HL-60/S4 treated with phorbol 12-myristate 13-acetate at 8.2 ng/mL for 4 days and 3 days (cell line): Measurements from ENCODE around the gene NKD1.

ENCODE experiments used
- in situ Hi-C: fragments of 300-500 bp; cut with MboI; formaldehyde crosslinking; loops from 2 replicates; pipeline ENCODE4 v1.15.0; 2022; ENCODE audit warnings: low sequenced_read_pairs

NKD1 gene

GRCh38 chr16:50683689-50684374 lies 135.6 kb downstream of the NKD1 start:
- in situ Hi-C loops, result loop anchor here (5.0 kb wide), 1 partner anchor 53 kb away; no protein-coding TSS in a partner anchor

- in situ Hi-C loops, result loop anchor here (5.0 kb wide), 1 partner anchor 52 kb away; no protein-coding TSS in a partner anchor
Measured at GRCh38 chr16:50684823-50685461, 136.7 kb downstream of the NKD1 start.

- in situ Hi-C loops, result no loop called here
Measured at GRCh38 chr16:50685462-50686063, 137.4 kb downstream of the NKD1 start.

- in situ Hi-C loops, result no loop called here
Measured at GRCh38 chr16:50688083-50688482, 139.9 kb downstream of the NKD1 start.

- in situ Hi-C loops, result no loop called here
Measured at GRCh38 chr16:50688867-50689266, 140.7 kb downstream of the NKD1 start.

GRCh38 chr16:50690177-50690576 lies 142.0 kb downstream of the NKD1 start:
- in situ Hi-C loops, result no loop called here

GRCh38 chr16:50692644-50692998 lies 144.4 kb downstream of the NKD1 start:
- in situ Hi-C loops, result no loop called here

GRCh38 chr16:50692999-50693781 lies 145.0 kb downstream of the NKD1 start, which contains the start of gene NOD2:
TSS of gene NOD2 (plus strand) at chr16:50693606. CDS start at chr16:50699496, 5,890 bp downstream.
- in situ Hi-C loops, result no loop called here

- in situ Hi-C loops, result no loop called here
Measured at GRCh38 chr16:50694206-50694605, 146.0 kb downstream of the NKD1 start.

GRCh38 chr16:50695017-50696000 lies 147.1 kb downstream of the NKD1 start:
- in situ Hi-C loops, result no loop called here

- in situ Hi-C loops, result no loop called here
Measured at GRCh38 chr16:50696126-50696525, 147.9 kb downstream of the NKD1 start.

- in situ Hi-C loops, result no loop called here
Measured at GRCh38 chr16:50696575-50697420, 148.6 kb downstream of the NKD1 start.

GRCh38 chr16:50697421-50697715 lies 149.2 kb downstream of the NKD1 start:
- in situ Hi-C loops, result no loop called here

- in situ Hi-C loops, result no loop called here
Measured at GRCh38 chr16:50697881-50698767, 149.9 kb downstream of the NKD1 start.
